GM21528 (cell line): Measurements from ENCODE around the gene LENG8.
"Not testable (repeated sequence)": the region's sequence is repeated elsewhere in the genome, so short reads cannot be mapped to it uniquely, and the experiment has no call there.

Experiments
- ATAC-seq: cut with Tn5 transposase; IDR thresholded peaks from one replicate; pipeline ENCODE4 v1.9.1; 2021; ENCODE audit warnings: mild to moderate bottlenecking, moderate library complexity; ENCODE audit not compliant: unreplicated experiment, low FRiP score

LENG8 gene

DNA sequence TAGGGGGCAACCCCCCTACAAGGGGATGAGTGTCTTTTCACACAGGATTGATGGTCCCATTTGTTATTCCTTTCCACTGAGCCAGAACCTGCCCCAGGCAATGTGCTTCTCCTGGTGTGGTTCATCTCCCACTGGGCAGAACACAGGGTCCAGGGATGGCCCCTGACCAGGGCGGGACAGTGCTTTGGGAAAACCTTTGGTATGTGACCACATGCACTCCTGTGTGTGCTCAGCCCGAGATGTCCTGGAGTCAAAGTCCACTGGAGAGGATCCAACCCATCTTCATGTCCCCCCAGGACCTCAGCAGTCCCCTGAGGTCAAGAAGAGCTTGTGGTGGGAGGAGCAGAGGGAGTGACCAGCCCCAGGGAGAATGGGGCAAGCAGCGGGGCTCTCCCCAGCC lies 59.5 kb downstream of the LENG8 start:
- not testable (repeated sequence) for ATAC-seq

DNA sequence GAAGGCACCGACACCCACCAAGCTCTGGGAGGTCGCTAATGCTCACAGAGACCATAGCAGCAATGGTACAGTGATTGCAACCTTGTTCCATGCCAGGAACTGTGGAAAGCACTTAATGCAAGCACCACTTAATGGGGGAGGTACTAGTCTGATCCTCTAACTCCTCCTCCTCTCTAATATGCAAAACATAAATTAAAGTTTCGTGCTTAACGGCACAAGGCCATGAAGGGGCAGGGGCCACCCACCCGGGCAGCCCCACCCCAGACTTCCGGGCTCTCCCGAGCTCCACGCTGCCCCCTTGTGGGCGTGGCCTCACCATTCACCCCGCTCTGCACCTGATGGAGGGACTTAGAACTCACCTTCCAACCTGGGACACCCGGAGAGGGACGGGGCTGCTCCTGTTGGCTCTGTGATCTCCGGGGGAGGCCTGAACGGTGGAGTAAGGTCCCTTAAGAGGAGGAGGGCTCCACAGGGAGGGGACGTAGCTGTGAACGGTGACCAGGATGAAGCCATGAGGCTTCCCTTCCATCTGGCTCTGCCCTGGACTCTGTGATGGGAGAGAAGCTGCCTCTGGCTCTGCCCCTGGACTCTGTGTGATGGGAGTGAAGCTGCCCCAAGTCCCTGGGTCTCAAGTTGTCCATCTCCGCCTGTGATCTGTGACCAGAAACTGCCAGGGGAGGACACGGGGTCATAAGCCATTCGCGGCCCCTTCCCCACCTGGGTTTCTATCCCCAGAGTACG lies 60.4 kb downstream of the LENG8 start:
- not testable (repeated sequence) for ATAC-seq
